HG03378 (cell line): ENCODE data around the gene SRPRB.

Experiments
- ATAC-seq: cut with Tn5 transposase; IDR thresholded peaks from one replicate; pipeline ENCODE4 v1.9.1; 2021; ENCODE audit warnings: mild to moderate bottlenecking, moderate library complexity; ENCODE audit not compliant: unreplicated experiment

SRPRB gene

DNA sequence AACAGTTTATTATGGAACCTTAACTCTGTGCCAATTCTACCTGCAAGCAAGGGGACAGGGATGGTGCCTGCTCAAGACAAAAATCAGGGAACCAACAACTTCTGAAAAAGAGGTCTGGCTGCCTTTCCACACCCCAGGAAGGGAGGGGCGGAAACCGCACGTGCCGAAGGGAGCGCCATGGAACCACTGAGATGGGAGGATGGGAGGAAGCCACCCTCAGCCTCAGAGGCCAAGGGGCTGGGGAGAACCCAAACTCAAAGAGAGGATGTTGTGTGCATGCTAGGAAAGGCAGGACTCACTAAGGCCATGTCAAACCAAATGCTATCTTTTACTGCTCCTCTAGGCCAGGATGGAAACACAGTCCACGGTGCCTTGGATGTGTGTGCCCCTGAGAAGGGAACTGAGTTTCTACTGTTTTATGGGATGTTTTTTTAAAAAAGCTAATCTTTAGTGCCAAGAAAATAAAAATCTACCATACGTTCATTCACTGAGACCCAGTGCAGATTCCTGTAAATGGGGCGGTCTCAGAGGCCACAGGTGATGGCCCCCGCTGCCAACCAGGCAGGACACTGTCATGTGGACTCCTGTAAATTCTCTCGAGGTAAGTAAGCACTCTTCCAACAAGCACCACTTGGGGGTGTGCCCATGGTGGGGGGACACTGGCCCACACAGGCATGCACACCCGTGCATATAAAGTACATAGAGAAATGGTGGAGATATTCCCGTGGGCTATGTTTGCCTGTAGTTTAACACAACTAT lies 20.5 kb downstream of the SRPRB start:
- ATAC-seq, result no peak

DNA sequence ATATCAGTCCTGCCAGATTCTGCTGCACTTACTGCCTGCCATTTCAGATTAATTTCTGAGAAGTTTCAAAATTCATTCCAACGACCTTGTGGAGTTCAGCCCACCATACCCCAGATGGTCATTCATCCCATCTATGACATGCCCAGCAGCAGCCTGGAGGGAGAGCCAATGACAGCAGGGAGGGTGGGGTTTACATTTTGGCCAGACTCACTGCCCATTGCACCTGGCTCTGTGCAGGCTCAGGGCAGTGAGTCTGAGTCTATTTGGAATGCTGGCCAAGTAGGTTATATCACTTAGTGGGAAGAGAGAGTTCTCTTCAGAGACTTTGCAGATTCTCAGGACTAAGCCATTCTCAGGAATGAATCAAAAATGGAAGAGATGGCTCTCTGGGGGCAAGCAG lies 21.5 kb downstream of the SRPRB start:
- ATAC-seq, result no peak

- no peak for ATAC-seq
Measured at GRCh38 chr3:133827684-133828083, 22.1 kb downstream of the SRPRB start.

DNA sequence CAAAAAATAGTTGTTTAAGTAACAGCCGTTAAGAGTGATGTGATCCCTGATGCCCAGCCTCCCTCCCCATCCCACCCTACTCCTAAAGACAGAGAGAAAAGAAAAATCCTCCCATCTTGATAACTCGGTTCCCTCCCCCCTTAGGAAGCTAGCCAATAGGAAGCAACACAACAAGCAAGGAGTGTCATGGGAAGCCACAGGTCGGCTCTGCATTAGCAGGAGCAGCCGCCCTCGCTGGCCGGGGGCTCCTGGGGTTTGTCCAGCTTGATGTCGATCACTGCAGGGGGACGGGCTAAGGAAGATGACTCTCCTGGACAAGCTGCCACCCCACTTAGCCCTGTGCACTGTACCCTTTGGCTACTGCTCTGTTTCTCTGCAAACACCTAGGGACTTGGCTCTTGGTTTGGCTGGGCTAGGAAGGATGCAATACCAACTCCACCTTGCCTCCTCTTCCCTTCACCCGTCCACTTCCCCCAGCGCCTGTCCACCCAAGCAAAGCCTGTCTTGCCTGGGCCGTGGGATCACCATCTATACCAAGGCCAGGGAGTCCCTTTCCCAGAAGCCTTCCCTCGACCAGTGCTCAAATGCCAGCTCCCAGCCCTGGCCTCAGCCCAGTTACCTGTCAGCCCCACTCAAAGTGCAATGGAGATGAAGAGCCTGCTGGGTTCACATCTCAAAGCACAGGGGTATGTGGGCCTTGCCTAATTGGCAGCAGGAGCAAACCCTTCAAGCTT lies 23.1 kb downstream of the SRPRB start:
- no peak for ATAC-seq

GRCh38 chr3:133829310-133829707 lies 23.7 kb downstream of the SRPRB start:
- ATAC-seq, result no peak

GRCh38 chr3:133830071-133830470 lies 24.5 kb downstream of the SRPRB start:
- no peak for ATAC-seq

DNA sequence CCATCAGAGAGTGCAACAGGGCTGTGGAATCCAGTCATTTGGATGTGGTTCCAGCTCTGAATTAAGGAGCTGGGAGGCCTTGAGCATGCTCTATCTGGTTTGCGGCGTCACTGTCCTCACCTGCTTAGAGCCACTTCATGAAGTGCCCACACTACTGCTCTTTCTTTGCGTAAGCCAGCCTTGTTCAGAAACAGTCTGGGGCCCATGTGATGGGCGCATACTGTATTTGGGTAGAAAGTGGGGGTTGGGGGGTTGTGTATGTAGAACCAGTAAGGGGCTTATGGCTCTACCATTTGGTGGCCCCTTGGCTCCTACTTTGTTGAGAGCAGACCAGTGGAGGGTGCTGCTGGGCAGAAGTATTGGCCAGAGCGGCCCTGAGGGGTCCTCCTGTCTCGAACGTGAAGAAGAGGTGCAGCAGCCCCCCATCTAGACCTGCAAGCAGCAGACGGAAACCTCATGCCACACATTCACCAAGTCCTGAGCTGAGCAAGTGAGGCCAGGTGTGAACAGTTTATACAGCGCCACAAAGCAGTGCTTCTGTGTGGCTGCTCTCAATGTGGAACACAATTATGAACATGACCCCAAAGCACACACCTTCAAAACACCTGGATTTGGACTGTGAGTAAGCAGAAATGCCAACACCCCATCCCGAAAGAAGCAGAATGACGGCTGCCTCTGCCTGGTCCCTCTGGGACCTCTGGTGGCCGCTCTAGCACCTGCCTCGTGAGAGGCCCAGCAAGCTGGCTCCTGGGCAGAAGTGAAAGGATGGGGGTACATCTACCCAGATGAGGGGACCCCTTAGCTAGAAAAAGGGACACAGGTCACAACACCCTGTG lies 26.6 kb downstream of the SRPRB start:
- ATAC-seq, result no peak

- no peak for ATAC-seq
Measured at GRCh38 chr3:133832802-133833144, 27.2 kb downstream of the SRPRB start.

DNA sequence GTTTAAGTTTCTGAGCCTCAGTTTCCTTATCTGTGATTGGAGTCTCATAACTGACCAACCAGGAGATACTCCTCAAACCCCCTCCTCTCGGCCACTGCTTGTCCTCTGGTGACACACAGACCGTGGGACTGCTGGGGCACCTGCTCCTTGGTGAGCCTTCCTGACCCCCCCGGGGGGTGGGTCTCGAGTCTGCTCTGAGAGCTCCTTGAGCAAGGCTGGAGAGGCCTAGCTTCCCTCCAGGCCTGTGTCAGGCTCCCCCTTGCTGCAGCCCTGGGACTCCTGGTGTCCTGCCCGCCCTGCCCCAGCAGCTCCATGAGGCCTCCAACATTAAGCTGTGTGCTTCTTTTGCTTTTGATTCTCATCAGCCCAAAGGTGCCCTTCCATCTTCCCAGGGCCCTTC lies 27.7 kb downstream of the SRPRB start:
- no peak for ATAC-seq

- ATAC-seq, result no peak
Measured at GRCh38 chr3:133833880-133834620, 28.4 kb downstream of the SRPRB start.

GRCh38 chr3:133834621-133835417 lies 29.2 kb downstream of the SRPRB start:
- ATAC-seq, result no peak

DNA sequence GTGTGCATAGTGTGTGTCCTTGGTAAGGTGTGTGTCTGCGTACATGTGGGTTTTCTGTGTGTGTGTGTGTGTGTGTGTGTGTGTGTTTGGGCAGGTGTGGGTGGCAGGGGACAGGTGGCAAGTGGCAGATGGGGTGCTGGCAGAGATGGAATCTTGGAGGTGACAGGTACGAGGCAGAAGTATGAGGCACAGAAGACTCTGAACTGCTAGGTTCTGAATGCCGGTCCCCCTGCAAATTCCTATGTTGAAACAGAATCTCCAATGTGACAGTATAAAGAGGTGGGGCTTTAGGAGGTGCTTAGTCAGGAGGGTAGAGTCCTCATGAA lies 29.8 kb downstream of the SRPRB start:
- ATAC-seq, result no peak

- ATAC-seq, result no peak
Measured at GRCh38 chr3:133835961-133836360, 30.3 kb downstream of the SRPRB start.

DNA sequence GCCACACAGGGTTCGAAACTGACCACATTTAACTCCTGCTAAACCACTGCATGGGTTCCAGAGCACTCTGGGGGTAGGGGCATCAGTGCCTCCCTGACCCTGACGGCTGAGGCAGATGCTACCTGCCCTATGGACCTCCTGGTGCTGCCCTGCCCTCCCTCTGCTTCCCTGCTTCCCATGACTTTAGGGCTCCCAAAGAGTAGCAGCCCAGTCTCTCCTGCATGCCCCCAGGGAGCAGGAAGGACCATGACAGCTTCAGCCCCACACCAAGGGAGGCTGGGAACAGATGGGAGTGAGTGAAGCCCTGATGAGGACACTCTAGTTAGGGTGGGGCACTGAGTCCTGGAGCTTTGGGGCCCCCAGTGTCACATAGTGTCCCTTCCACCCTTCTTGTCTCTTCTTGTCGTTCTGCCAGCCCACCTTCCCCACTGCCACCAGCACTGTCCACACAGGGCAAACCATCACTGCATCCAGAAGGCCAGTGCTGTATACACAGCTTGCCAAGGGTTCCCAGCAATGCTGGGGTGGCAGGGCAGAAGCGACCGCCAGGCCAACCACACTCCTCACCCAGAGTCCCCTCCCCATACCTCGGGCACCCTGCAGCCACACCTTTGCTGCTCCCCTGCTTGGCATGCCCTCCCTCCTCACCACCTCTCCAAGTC lies 31.0 kb downstream of the SRPRB start:
- no peak for ATAC-seq

DNA sequence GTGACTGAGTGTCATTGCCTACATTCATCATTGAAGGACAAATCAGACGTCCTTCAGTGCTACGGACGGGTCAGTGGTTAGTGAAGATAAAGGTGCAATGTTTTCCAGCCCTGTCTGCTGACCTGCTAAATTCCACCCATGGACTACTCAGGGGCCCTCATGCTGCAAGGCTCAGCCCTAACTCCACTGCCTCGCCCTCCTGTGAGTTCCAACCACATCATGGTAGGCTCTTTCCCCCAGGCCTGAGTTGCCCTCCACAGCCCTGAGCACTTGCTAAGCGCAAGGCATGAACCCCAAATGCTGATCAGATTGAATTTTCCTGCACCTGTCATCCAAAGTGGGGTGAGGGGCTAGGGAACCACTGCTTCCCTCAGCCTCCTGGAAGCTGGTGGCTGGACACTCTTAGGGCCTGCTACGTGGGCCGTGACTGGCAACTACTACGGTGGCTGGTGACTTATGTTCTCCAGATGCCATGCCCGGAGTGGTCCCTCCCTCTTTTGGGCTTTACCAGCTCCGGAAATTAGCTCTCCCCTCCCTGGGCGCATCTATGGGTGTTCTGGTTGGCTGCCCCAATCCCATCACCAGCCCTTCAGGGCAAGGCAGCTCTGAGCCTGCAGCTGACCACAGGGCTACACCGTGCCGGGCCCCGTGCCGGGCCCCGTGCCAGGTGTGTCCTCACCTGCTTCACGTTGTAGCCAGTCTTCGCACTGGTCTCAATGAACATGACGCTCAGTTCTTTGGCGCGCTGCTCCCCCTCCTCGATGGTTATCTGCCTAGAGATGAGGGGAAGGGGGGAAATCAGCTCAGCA lies 32.1 kb downstream of the SRPRB start:
- ATAC-seq, result no peak

- ATAC-seq, result no peak
Measured at GRCh38 chr3:133838296-133838789, 32.7 kb downstream of the SRPRB start.

- no peak for ATAC-seq
Measured at GRCh38 chr3:133838916-133839800, 33.5 kb downstream of the SRPRB start.
